Transverse colon (tissue), 4 donors: ENCODE data around the gene STYXL1. TPM values are rescaled to one million over a fixed set of nuclear protein-coding genes. Genes with fewer than 3 reads are reported as not detected.

Experiments
- DNase-seq: peaks from one replicate; pipeline ENCODE4 v3.0.0-alpha.2; 2019
- H3K27ac ChIP-seq, 4 donors: fragments of 200-600 bp; sonication (generic); 2 replicates each; pipeline ENCODE4 v1.5.1; 2016 to 2018; ENCODE audit warnings: inconsistent platforms in 4 of 4
- H3K27me3 ChIP-seq: fragments of 200-600 bp; sonication (generic); 2 replicates; pipeline ENCODE4 v1.5.1; 2017; ENCODE audit warnings: inconsistent platforms
- H3K36me3 ChIP-seq, 4 donors: fragments of 200-600 bp; sonication (generic); 2 replicates each; pipeline ENCODE4 v1.5.1; 2017 to 2019; ENCODE audit warnings: inconsistent platforms in 4 of 4
- H3K4me1 ChIP-seq, 4 donors: fragments of 200-600 bp; sonication (generic); 2 replicates each; pipeline ENCODE4 v1.5.1; 2017 to 2020; ENCODE audit warnings: inconsistent platforms in 4 of 4
- H3K4me3 ChIP-seq, 4 donors: fragments of 200-600 bp; sonication (generic); 1 replicate in 1 of 4; 2 replicates in 3 of 4; pipeline versions ENCODE4 v1.5.1 to v1.6.1; 2017 to 2019; ENCODE audit warnings: inconsistent platforms in 4 of 4
- H3K9me3 ChIP-seq, 2 donors: fragments of 200-600 bp; sonication (generic); 2 replicates each; pipeline ENCODE4 v1.5.1; 2017 to 2019; ENCODE audit warnings: inconsistent platforms in 2 of 2
- EP300 ChIP-seq: sonication (generic); formaldehyde crosslinking; IDR thresholded peaks from one replicate; pipeline ENCODE4 v1.6.1; 2017; ENCODE audit warnings: antibody characterized with exemption, low read depth
- POLR2A ChIP-seq: fragments of 450-650 bp; IDR thresholded peaks from one replicate; pipeline ENCODE4 v1.6.1; 2016; ENCODE audit warnings: antibody characterized with exemption, mild to moderate bottlenecking, moderate library complexity
- POLR2AphosphoS5 ChIP-seq, 3 donors: sonication (generic); formaldehyde crosslinking; IDR thresholded peaks; one replicate each; pipeline ENCODE4 v1.6.1; 2016; ENCODE audit warnings: antibody characterized with exemption in 3 of 3
- WGBS, 2 donors: methylation state at CpG; one replicate each; pipeline ENCODE4 v1.1.5; 2018; ENCODE audit warnings: low coverage in 1 of 2; 5-methylcytosine and 5-hydroxymethylcytosine counted together
- in situ Hi-C, 4 donors: fragments of 200-750 bp; cut with MboI; loops; one replicate each; pipeline versions ENCODE4 v1.15.0 to v1.15.1; 2017; ENCODE audit warnings: low sequenced_read_pairs in 3 of 4, low pct_ligation_motif_present in 1 of 4, low pct_unique_long_range_greater_than_20kb in 1 of 4
- intact Hi-C: fragments of 100-400 bp; cut with DNase I; formaldehyde crosslinking; loops from one replicate; pipeline ENCODE4 v1.15.1; 2023; ENCODE audit warnings: low total_unique reads
- total RNA-seq, 4 donors: library from RNA; depleted of rRNA; stranded (reverse); fragments of >200 nt; gene quantifications; one replicate each; pipeline ENCODE4 v1.1.0, GENCODE V29; 2016
- TF ChIP-seq, protein P1 (sequence below), 5 experiments: fragments of 200-600 bp in 3 of 5; fragments of 450-650 bp in 2 of 5; sonication (generic) in 3 of 5; IDR thresholded peaks; 1 replicate in 2 of 5; 2 replicates in 3 of 5; pipeline ENCODE4 v1.5.1; 2016 to 2017; ENCODE audit warnings: antibody characterized with exemption in 5 of 5, inconsistent platforms in 3 of 5, mild to moderate bottlenecking in 2 of 5, moderate library complexity in 1 of 5

STYXL1 gene
- total RNA-seq, 4 donors from 2014 or later = 3.4 to 51.9 (median 20.9) TPM

DNA sequence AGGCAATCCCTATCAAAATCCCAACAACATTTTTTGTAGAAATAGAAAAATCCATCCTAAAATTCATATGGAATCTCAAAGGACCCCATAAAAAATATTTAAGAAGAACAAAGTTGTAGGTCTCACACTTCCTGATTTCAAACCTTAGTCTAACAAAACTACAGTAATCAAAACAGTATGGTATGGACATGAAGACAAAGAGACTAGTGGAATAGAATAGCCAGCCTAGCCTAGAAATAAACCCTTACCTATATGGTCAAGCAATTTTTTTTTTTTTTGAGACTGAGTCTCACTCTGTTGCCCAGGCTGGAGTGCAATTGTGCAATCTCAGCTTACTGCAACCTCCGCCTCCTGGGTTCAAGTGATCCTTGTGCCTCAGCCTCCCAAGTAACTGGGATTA, 49.8 kb downstream of the STYXL1 start:
- Histone ChIP-seq H3K27me3 (no peaks in the 10 kb centered on the region), H3K27ac (no peak overlapping the region), H3K4me3 (no peak overlapping the region), H3K36me3 (peaks cover 0 to 8% (median 0%) of the 10 kb centered on the region in 4 donors), H3K4me1 (peaks cover 5 to 20% (median 14%) of the 10 kb centered on the region in 4 donors), H3K9me3 (no peaks in the 10 kb centered on the region)
- DNase-seq = no peak
- in situ Hi-C loops = loop anchor here in 1 of 4 donors (10.0 kb wide), 2 partner anchors 83 to 123 kb away; partner anchors contain the start of genes POR and RHBDD2
- TF ChIP-seq POLR2A = no peak
- TF ChIP-seq EP300 = no peak
- TF ChIP-seq, protein P1, sequence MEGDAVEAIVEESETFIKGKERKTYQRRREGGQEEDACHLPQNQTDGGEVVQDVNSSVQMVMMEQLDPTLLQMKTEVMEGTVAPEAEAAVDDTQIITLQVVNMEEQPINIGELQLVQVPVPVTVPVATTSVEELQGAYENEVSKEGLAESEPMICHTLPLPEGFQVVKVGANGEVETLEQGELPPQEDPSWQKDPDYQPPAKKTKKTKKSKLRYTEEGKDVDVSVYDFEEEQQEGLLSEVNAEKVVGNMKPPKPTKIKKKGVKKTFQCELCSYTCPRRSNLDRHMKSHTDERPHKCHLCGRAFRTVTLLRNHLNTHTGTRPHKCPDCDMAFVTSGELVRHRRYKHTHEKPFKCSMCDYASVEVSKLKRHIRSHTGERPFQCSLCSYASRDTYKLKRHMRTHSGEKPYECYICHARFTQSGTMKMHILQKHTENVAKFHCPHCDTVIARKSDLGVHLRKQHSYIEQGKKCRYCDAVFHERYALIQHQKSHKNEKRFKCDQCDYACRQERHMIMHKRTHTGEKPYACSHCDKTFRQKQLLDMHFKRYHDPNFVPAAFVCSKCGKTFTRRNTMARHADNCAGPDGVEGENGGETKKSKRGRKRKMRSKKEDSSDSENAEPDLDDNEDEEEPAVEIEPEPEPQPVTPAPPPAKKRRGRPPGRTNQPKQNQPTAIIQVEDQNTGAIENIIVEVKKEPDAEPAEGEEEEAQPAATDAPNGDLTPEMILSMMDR (IDR thresholded peaks at IDR 0.05) = no peak
- TF ChIP-seq POLR2AphosphoS5 (IDR thresholded peaks at IDR 0.05) = no peak
- intact Hi-C loops = loop anchor here (10.0 kb wide), 1 partner anchor 83 kb away; the partner anchor contains the start of gene POR
- WGBS, 2 donors = 93% methylated on average over 1 of the region's 1 CpG; no CpG with 5 or more reads in 1 of the 2 donors

DNA sequence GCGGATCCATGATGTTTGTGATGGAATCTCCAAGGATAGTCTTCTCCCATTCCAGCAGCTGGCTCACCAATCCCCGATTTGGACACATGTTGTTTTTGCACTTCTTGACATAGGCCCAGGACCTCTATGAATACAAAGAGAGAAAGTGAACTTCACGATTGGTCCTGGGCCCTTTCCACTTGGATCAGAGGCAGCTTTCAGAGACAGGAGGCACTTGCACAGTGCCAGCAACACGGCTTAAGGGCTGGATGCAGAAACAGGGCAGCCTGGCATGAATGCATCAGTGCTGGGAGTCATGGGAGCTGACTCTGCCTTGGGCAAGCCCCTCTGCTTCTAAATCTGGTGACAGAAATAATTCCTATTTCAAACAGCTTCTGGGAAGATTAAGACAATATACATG, 51.3 kb downstream of the STYXL1 start:
- no peak overlapping the region for H3K4me3 ChIP-seq
- no peaks in the 10 kb centered on the region for H3K9me3 ChIP-seq
- no peaks in the 10 kb centered on the region for H3K27me3 ChIP-seq
- intact Hi-C loops = loop anchor here (10.0 kb wide), 1 partner anchor 82 kb away; the partner anchor contains the start of gene POR
- in situ Hi-C loops = loop anchor here in 1 of 4 donors (10.0 kb wide), 2 partner anchors 82 to 122 kb away; partner anchors contain the start of genes POR and RHBDD2
- 80 to 88% methylated on average over 2 to 4 of the region's 4 CpGs for WGBS, 2 donors
- no peak for DNase-seq
- TF ChIP-seq POLR2A (no peak), EP300 (no peak), POLR2AphosphoS5 (IDR thresholded peaks at IDR 0.05) (no peak)
- TF ChIP-seq, protein P1 (IDR thresholded peaks at IDR 0.05) = no peak
- H3K36me3 ChIP-seq = peaks cover 0 to 4% (median 0%) of the 10 kb centered on the region in 4 donors
- H3K27ac ChIP-seq = no peak overlapping the region
- peaks cover 6 to 21% (median 16%) of the 10 kb centered on the region in 4 donors for H3K4me1 ChIP-seq

DNA sequence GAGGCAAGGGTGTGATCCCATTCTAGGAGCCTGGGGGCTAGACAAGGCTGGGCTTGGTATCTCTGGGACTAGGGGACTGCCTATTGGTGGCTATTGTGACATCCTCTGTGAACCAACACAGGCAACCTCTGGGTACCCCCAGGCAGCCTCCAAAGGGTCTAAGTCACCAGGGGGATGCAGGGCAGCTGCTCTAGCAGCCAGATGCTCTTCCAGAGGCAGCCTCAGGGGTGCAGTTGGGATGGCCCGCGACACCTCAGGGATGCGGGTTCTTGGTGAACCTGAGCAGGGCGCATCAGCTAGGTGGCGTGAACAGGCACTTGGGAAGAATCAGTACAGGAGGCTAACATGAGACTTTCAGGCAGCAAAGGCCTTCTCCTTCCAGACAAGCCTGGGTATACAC, 51.8 kb downstream of the STYXL1 start:
- Histone ChIP-seq H3K27ac (no peak overlapping the region), H3K4me3 (no peak overlapping the region), H3K36me3 (no peaks in the 10 kb centered on the region), H3K9me3 (no peaks in the 10 kb centered on the region), H3K4me1 (peaks cover 6 to 24% (median 17%) of the 10 kb centered on the region in 4 donors), H3K27me3 (no peaks in the 10 kb centered on the region)
- 98% methylated on average over 5 of the region's 5 CpGs; no CpG with 5 or more reads in 1 of the 2 donors for WGBS, 2 donors
- in situ Hi-C loops = loop anchor here in 1 of 4 donors (10.0 kb wide), 2 partner anchors 81 to 121 kb away; partner anchors contain the start of genes POR and RHBDD2
- DNase-seq = no peak
- TF ChIP-seq POLR2AphosphoS5 (IDR thresholded peaks at IDR 0.05) (no peak), EP300 (no peak), POLR2A (no peak)
- TF ChIP-seq, protein P1 (IDR thresholded peaks at IDR 0.05) = no peak
- intact Hi-C loops = loop anchor here (10.0 kb wide), 1 partner anchor 81 kb away; the partner anchor contains the start of gene POR

DNA sequence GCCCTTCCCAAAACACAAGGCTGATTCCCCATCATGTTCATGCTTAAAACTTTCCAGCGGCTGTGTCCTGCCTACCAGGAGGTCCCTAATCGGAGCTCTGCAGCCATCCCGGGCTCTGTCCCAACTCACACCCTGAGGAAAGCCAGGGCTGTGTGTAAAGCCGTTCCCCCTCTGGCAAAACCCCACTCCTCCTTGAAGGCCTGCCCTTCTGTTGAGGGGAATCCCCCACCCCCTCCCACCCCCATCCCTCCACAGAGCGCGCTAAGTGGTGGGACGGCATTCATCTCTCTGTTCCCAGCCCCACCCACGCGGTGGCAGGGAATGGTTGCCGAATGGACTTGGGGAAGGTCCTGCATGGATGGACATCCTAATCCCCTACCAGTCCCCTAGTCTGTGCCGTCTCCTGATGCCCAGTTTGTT, 52.7 kb downstream of the STYXL1 start:
- H3K27me3 ChIP-seq = no peaks in the 10 kb centered on the region
- intact Hi-C loops = loop anchor here (10.0 kb wide), 1 partner anchor 80 kb away; the partner anchor contains the start of gene POR
- peak overlapping the region; percentile 36 to 90 (median 62) for H3K4me3 ChIP-seq
- in situ Hi-C loops = loop anchor here in 1 of 4 donors (10.0 kb wide), 2 partner anchors 80 to 120 kb away; partner anchors contain the start of genes POR and RHBDD2
- TF ChIP-seq EP300 (no peak), POLR2A (no peak), POLR2AphosphoS5 (IDR thresholded peaks at IDR 0.05) (no peak)
- TF ChIP-seq, protein P1 (IDR thresholded peaks at IDR 0.05) = no peak
- DNase-seq = no peak
- H3K9me3 ChIP-seq = no peaks in the 10 kb centered on the region
- peaks cover 6 to 26% (median 17%) of the 10 kb centered on the region in 4 donors for H3K4me1 ChIP-seq
- H3K27ac ChIP-seq = peak overlapping the region; percentile 85 to 96 (median 92)
- 58% methylated on average over 11 of the region's 11 CpGs; no CpG with 5 or more reads in 1 of the 2 donors for WGBS, 2 donors
- H3K36me3 ChIP-seq = no peaks in the 10 kb centered on the region
